Retina (tissue), 1 donor: ENCODE results near the gene MAP1LC3B2.

Experiments
- DNase-seq: peaks from one replicate; pipeline ENCODE4 v3.0.0-alpha.2; 2016

The MAP1LC3B2 gene

GRCh38 chr12:116559162-116559935, at the start of gene MAP1LC3B2:
Gene MAP1LC3B2, plus strand, starts transcription at chr12:116559381. Its CDS starts 16,562 bp downstream, at chr12:116575943.
- DNase-seq, result peak; percentile 38

- no peak for DNase-seq
Observed at GRCh38 chr12:116513944-116514343, 45.2 kb upstream of the MAP1LC3B2 start.

DNA sequence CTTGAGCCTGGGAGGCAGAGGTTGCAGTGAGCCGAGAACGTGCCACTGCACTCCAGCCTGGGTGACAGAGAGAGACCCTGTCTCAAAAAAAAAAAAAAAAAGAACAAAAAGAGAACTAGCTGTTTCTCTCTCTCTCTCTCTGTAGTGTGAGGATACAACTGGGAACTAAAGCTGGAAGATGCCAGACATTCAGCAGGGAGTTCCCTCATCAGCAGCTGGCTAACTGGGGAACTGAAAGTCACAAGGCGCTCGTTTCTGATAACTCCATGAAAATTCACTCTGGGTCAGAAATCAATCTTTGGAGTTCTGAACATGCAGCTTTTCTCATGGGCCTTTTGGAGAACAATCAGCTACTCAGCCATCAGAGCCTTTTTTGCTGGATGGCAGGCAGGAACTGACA, 43.5 kb upstream of the MAP1LC3B2 start:
- DNase-seq, result no peak

DNA sequence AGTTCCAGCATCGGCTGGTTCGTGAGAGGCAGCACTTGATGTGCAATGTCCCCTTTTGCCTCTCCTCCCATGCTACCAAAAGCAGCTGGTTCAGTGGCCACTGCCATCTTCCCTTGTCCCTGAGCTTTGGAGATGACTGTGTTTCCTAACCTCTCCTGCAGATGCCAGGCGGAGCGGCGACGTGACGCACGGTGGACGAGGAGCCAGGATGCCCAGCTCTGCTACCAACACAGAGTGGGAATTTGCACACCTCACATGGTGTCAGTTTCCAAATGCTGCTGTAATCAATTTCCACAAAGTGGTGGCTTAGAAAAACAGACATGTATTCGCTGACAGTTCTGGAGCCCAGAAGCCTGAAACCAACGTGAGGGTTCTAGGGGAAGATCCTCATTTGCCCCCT, 42.5 kb upstream of the MAP1LC3B2 start:
- no peak for DNase-seq

- DNase-seq, result no peak
Observed at GRCh38 chr12:116517431-116518045, 41.6 kb upstream of the MAP1LC3B2 start.

GRCh38 chr12:116520225-116520760, 38.9 kb upstream of the MAP1LC3B2 start:
- no peak for DNase-seq

DNA sequence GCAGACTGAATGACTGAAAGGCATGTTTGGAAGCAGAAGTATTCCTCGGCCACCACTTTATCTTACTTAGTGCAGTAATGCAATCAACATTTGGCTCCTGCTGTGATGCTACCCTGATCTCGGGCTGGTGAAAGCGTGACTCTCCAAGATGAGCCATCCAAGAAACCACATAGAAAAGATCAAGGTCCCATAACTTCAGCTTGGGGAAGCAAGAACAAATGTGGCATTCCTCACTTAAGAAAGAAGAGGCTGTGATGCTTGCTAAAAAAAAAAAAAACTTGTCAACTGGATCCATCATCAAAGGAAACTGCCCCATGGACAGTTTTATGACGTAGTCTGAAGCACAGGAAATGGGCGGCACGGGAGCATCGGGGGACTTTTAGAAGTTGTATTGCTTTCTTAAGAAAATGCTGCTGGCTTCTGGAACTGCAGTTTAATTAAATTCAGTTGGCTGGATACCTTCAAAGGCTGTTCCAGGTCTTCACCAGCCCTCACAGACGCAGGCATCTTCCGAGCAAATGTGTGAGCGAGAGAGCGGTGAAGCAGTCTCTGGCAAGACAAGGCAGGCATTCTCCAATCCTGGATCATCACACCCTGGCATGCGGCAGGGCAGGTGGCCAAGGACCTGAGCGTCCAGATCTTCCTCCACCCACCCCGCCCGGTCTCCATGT, 38.2 kb upstream of the MAP1LC3B2 start:
- DNase-seq, result no peak

GRCh38 chr12:116524311-116524710, 34.9 kb upstream of the MAP1LC3B2 start:
- DNase-seq, result no peak

DNA sequence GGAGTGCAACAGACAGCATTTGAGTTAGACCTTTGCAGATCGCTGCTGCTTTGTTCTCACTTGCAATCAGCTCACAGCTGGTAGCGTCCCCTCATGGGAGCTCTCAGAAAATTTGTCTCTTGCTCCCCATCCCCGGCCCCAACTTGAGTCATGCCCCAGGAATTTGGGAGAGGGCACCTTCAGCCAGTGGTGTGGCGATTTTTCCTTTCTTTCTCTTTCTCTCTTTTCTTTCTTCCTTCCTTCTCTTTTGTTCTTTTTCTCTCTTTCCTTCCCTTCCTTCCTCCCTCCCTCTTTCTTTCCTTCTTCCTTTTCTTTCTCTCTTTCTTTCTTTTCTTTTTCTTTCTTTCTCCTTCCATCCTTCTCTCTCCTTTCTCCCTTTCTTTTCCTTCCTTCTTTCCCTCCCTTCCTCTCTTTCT, 34.2 kb upstream of the MAP1LC3B2 start:
- no peak for DNase-seq

DNA sequence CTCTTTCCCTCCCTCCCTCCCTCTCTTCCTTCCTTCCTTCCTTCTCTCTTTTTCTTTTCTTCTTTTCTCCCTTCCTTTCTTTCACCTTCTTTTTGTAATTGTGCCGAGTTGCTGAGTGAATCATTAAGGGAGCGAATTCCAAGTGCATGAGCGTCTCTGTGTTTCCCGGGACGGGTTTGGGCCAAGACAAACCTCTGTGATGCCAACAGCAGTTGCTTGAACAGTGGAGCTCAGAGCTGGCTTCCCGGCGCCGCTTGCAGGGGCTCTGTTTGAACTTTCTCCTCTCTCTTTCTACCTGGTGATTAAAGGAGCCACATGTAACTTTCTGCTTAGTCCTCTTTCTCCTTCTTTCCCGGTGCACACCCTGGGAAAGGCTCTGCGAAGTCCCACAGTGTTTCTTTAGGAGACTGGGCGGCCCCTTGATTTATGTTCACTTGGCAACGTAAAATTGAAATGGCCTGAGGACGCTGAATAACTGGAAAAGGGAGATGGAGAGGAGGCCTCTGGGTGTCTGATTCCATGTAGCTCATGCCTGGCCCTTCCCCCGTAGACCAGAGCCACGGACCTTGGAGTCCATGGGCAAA, 33.7 kb upstream of the MAP1LC3B2 start:
- DNase-seq, result no peak

DNA sequence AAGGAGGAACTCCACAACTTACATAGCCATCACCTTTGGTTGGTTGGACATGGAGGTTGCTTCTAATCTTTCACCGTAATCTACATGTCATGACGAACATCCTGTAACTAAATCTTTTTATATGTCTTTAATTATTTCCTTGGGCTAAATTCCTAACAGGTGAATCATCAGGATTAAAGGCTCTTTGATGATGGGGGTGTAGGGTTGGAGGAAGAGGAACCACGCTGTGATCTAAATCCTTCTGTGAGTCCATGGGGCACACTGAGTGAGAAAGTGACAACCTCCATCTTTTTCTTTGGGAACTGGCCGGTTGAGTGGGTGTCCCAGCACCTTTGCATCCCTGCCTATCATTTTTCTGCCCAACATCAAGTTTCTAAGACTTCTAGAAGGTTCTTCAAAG, 31.1 kb upstream of the MAP1LC3B2 start:
- no peak for DNase-seq

- no peak for DNase-seq
Observed at GRCh38 chr12:116528498-116528897, 30.7 kb upstream of the MAP1LC3B2 start.

DNA sequence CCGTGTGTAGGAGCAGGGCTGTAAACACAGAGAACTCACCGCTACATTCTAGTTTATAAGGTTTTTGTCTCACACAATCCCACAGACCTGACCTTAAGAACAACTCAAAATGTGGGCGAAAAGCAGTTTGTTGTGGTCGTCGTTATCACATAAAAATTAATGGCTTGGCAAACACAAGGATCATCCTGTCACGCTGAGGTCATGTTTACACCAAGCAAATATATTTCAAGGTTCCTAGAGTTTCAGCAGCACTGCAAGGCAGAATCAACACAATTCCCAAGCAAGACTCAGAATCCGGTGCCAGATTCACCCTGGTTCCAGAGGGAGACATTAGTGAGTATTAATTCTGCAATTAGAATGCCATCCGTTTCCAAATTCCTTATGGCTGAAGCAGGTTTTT, 30.1 kb upstream of the MAP1LC3B2 start:
- DNase-seq, result no peak

GRCh38 chr12:116529686-116530085, 29.5 kb upstream of the MAP1LC3B2 start:
- no peak for DNase-seq

DNA sequence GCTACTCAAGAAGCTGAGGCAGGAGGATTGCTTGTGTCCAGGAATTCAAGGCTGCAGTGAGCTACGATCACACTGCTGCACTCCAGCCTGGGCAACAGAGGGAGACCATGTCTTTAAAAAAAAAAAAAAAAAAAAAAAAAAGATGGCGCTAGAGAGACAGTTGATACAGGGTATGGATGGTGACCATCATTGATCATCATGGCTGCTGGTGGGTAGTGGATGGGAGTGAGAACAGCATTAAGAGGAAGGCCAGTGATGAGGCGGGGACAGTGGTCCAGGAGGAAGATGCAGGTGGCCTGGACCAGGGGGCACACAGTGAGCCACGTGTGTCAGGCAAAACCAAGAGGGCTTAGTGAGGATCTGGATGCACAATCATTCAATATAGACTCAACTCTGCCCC, 26.8 kb upstream of the MAP1LC3B2 start:
- DNase-seq, result no peak

DNA sequence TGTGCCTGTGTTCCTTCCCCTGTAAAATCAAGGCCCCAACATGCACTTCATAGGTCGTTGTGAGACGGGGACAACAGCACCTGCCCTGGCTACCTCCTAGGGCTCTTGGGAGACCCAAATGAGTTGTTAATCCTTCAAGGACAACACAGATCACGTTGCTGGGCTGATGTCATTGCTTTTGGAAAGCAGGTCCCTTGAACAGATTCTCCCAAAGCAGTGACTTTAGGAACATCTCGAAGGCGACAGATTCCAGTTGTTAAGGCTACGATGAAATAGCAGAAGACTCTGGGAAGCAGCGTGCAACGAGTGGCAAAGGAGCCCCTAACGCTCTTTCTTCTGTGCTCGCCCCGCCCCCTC, 26.2 kb upstream of the MAP1LC3B2 start:
- DNase-seq, result no peak

GRCh38 chr12:116533343-116534251, 25.6 kb upstream of the MAP1LC3B2 start:
- peak; percentile 80 for DNase-seq

DNA sequence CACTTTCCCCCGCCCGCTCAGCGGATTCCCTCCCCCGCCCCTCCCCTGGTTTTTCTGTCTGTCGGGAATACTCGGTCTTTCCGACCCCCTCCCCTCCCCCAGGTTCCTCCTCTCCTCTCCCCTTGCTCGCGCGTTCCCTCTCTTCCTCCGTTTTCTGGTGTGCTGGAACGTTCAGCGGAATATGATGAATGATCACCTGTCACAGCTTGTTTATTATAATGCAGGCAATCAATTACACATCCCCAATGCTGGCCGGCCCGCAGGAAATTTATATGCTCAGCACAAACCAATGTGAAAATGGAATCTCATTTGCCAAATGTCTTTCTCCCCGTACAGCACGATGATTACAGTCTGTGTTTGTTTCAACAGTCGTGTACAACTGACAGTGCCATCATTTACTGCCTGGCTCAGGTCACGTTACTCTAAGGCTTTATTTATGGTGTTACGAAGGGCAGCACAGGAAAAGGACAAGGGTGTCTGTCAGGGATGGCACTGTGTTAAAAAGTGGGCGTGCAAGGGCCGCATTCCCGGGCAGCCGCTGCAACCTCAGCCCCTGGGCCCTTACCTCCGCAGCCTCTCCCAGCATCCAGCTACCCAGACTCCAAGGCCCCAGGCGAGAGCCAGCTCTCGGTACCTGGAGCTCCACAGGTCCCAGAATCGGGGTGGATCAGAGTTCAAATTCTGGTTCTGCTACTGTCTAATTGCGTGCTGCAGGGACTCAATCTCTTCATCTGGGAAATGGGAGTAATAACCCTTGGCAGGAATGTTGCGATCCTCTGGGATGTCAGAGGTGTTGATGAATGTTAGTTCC, 24.7 kb upstream of the MAP1LC3B2 start:
- DNase-seq, result peak; percentile 64

DNA sequence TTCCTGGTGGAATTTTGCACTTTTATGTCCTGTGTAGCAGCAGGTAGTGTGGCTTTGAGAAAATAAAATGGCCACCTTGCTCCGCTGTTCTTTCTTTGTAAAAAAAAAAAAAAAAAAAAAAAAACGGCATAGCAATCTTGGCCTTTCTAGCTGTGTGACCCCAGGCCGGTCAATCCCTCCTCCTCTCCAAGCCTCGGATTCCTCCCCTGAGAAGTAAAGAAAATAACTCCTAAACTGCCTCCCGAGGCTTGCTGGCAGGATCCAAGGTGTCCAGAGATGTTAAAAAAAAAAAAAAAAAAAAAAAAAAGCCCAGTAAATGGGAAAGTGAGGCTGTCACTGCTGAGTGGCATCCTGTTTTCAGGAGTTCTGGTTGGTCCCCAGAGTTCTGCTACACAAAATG, 23.9 kb upstream of the MAP1LC3B2 start:
- DNase-seq, result no peak

DNA sequence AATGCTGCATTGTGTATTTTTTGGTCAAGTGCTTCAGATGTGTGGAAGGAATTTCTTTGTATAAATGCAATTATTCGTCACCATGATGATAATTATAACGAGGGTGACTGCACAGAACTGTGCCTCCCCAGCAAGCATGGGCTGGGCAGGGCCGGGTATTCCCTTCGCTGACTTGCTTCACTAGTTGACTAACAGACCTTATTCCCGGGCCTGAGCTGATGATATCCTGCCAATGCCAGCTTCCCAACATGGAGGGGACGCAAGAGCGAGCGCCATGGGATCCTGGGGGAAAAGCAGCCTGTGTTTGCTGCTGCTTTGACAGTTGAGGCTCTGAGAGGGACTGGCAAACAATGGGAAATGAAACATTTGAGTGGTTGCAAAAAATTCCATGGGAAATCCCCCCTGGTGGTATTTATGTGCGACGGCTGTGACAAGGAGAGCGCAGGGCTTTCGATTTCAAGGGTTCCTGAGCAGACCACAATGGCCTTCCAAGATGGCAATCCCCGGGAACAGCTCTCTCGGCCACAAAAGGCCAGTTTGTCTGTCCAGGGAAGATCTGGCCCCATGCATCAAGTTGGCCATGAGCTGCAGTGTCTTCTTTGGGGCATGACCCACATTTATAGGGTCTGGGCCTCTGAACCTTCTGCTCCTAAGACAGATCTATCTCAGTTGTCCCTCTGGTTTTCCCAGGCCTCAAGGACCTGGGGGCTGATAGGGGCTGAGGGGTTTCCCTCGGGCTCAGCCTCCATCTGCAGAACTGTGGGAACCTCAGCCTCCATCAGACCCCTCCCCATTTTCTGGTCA, 21.9 kb upstream of the MAP1LC3B2 start:
- DNase-seq, result no peak
